Measurements from ENCODE around the gene SPRY1. TPM values are rescaled to one million over a fixed set of nuclear protein-coding genes. Genes with fewer than 3 reads are reported as not detected.

SPRY1 gene
- total RNA-seq, 1 experiment from 2014 or later, result 4.8 TPM

DNA sequence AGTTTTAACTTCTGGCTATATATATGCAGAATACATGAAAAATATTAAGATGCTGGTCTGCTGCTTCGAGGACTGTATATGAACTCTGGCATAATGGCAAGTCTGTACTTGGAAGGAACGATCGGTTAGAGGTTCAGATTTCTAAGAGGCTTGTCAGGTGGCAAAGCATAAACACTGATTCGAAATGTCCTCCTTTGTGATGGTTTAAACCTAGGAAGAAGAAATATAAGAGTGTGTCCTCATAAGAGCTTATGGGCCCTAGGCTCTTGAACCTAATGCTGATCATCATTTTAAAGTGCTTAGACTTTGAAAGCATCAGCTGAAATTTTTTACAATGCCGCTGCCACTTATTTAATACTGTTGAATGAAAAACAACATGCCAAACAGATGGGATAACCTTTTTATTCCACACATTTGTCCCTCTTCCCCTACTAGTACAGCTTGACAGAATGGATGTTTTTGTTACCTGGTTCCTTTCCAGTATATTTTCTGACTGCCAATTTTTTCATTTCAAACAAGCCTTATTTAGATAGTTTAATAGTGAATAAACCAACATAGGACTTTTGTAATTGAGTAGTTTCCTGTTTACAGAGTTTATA, 8.8 kb downstream of the SPRY1 start:
- H3K79me2 ChIP-seq (ENCODE audit: insufficient read depth, low read length), result peaks cover 3% of the 10 kb centered on the region; the same call in 1 of the 2 replicates
- intact Hi-C loops (cut with micrococcal nuclease), result no loop called here
- no peaks in the 10 kb centered on the region for H3K4me1 ChIP-seq (ENCODE audit: control insufficient read depth in 1 of 2, insufficient read depth in 2 of 2, low read length in 2 of 2)
- no TSS peak for BruUV-seq (replicated peaks)
- H3K9ac ChIP-seq (ENCODE audit: low read length), result no peak overlapping the region
- no peaks in the 10 kb centered on the region for H3K9me3 ChIP-seq (ENCODE audit: control insufficient read depth in 1 of 2, insufficient read depth in 1 of 2, low read depth in 1 of 2, low read length in 2 of 2)
- no peak overlapping the region for H3K4me2 ChIP-seq (ENCODE audit: low read length)
- no peak overlapping the region for H3K27ac ChIP-seq (ENCODE audit: low read depth, low read length)
- no peak overlapping the region for H2AFZ ChIP-seq (ENCODE audit: low read depth, low read length, poor library complexity, severe bottlenecking)
- POLR2A ChIA-PET, result no interaction called here
- H3K4me3 ChIP-seq (replicated peaks in 1 of 2; ENCODE audit: low read depth in 1 of 2, low read length in 2 of 2), result no peak overlapping the region
- CTCF ChIA-PET, result interaction anchor here (0.8 kb wide), 1 partner anchor 13 kb away, joined by 3 read pairs; no protein-coding TSS in a partner anchor
- H3K36me3 ChIP-seq (ENCODE audit: control insufficient read depth in 1 of 2, insufficient read depth in 2 of 2, low read length in 2 of 2), result peaks cover 5% of the 10 kb centered on the region in 2 experiments; a peak in 2 of 4 replicates
- RAD21 ChIA-PET (ENCODE audit: low non-redundant PET in 1 of 2, low total read pairs in 2 of 2, uncharacterized antibody in 2 of 2, unreplicated experiment in 2 of 2), result no interaction called here
- ATAC-seq (no peak), DNase-seq (ENCODE audit: low read depth, low spot score) (no peak)
- no peaks in the 10 kb centered on the region for H4K20me1 ChIP-seq (ENCODE audit: insufficient read depth)
- TF ChIP-seq FOSL1 (IDR thresholded peaks at IDR 0.05; ENCODE audit: low read depth) (no peak), YY1 (IDR thresholded peaks at IDR 0.05; ENCODE audit: extremely low read depth, insufficient replicate concordance, low read depth, low read length) (no peak), RAD21 (IDR thresholded peaks at IDR 0.05; ENCODE audit: low read depth) (no peak), SP1 (IDR thresholded peaks at IDR 0.05; ENCODE audit: low read depth) (no peak), POLR2A (IDR thresholded peaks at IDR 0.05; ENCODE audit: borderline replicate concordance, extremely low read depth, insufficient read depth, insufficient read length) (no peak), ELF1 (IDR thresholded peaks at IDR 0.05; ENCODE audit: borderline replicate concordance, low read depth) (no peak), POLR2AphosphoS5 (IDR thresholded peaks at IDR 0.05; ENCODE audit: low read depth, low read length) (no peak), JUND (IDR thresholded peaks at IDR 0.05) (no peak), SIN3A (IDR thresholded peaks at IDR 0.05; ENCODE audit: low read depth) (no peak), TCF7L2 (IDR thresholded peaks at IDR 0.05; ENCODE audit: borderline replicate concordance, extremely low read depth, insufficient read depth, insufficient read length) (no peak), EZH2phosphoT487 (IDR thresholded peaks at IDR 0.05; ENCODE audit: borderline replicate concordance) (no peak), EGR1 (IDR thresholded peaks at IDR 0.05; ENCODE audit: low read depth) (no peak), CEBPB (IDR thresholded peaks at IDR 0.05; ENCODE audit: low read depth) (no peak), CBX3 (IDR thresholded peaks at IDR 0.05; ENCODE audit: low read depth) (no peak)
- TF ChIP-seq, protein P1, sequence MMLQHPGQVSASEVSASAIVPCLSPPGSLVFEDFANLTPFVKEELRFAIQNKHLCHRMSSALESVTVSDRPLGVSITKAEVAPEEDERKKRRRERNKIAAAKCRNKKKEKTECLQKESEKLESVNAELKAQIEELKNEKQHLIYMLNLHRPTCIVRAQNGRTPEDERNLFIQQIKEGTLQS (IDR thresholded peaks at IDR 0.05), result no peak
- TF ChIP-seq, protein P2, sequence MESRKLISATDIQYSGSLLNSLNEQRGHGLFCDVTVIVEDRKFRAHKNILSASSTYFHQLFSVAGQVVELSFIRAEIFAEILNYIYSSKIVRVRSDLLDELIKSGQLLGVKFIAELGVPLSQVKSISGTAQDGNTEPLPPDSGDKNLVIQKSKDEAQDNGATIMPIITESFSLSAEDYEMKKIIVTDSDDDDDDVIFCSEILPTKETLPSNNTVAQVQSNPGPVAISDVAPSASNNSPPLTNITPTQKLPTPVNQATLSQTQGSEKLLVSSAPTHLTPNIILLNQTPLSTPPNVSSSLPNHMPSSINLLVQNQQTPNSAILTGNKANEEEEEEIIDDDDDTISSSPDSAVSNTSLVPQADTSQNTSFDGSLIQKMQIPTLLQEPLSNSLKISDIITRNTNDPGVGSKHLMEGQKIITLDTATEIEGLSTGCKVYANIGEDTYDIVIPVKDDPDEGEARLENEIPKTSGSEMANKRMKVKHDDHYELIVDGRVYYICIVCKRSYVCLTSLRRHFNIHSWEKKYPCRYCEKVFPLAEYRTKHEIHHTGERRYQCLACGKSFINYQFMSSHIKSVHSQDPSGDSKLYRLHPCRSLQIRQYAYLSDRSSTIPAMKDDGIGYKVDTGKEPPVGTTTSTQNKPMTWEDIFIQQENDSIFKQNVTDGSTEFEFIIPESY (IDR thresholded peaks at IDR 0.05; ENCODE audit: extremely low read depth, insufficient replicate concordance, low read length), result no peak
- TF ChIP-seq, protein P3, sequence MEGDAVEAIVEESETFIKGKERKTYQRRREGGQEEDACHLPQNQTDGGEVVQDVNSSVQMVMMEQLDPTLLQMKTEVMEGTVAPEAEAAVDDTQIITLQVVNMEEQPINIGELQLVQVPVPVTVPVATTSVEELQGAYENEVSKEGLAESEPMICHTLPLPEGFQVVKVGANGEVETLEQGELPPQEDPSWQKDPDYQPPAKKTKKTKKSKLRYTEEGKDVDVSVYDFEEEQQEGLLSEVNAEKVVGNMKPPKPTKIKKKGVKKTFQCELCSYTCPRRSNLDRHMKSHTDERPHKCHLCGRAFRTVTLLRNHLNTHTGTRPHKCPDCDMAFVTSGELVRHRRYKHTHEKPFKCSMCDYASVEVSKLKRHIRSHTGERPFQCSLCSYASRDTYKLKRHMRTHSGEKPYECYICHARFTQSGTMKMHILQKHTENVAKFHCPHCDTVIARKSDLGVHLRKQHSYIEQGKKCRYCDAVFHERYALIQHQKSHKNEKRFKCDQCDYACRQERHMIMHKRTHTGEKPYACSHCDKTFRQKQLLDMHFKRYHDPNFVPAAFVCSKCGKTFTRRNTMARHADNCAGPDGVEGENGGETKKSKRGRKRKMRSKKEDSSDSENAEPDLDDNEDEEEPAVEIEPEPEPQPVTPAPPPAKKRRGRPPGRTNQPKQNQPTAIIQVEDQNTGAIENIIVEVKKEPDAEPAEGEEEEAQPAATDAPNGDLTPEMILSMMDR (IDR thresholded peaks at IDR 0.05 in 2 of 3, conservative IDR thresholded peaks at IDR 0.05 in 1 of 3; ENCODE audit: borderline replicate concordance in 1 of 3, insufficient read depth in 1 of 3, low read depth in 2 of 3, low read length in 2 of 3), result no peak
- TF ChIP-seq, protein P4, sequence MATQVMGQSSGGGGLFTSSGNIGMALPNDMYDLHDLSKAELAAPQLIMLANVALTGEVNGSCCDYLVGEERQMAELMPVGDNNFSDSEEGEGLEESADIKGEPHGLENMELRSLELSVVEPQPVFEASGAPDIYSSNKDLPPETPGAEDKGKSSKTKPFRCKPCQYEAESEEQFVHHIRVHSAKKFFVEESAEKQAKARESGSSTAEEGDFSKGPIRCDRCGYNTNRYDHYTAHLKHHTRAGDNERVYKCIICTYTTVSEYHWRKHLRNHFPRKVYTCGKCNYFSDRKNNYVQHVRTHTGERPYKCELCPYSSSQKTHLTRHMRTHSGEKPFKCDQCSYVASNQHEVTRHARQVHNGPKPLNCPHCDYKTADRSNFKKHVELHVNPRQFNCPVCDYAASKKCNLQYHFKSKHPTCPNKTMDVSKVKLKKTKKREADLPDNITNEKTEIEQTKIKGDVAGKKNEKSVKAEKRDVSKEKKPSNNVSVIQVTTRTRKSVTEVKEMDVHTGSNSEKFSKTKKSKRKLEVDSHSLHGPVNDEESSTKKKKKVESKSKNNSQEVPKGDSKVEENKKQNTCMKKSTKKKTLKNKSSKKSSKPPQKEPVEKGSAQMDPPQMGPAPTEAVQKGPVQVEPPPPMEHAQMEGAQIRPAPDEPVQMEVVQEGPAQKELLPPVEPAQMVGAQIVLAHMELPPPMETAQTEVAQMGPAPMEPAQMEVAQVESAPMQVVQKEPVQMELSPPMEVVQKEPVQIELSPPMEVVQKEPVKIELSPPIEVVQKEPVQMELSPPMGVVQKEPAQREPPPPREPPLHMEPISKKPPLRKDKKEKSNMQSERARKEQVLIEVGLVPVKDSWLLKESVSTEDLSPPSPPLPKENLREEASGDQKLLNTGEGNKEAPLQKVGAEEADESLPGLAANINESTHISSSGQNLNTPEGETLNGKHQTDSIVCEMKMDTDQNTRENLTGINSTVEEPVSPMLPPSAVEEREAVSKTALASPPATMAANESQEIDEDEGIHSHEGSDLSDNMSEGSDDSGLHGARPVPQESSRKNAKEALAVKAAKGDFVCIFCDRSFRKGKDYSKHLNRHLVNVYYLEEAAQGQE (IDR thresholded peaks at IDR 0.05; ENCODE audit: low read depth), result no peak
- TF ChIP-seq, protein P5, sequence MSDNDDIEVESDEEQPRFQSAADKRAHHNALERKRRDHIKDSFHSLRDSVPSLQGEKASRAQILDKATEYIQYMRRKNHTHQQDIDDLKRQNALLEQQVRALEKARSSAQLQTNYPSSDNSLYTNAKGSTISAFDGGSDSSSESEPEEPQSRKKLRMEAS (IDR thresholded peaks at IDR 0.05), result no peak
- no peaks in the 10 kb centered on the region for H3K27me3 ChIP-seq (ENCODE audit: insufficient read depth, low read length)
- H3K9me2 ChIP-seq (ENCODE audit: insufficient read depth), result no peaks in the 10 kb centered on the region
